Endodermal cell (in vitro differentiated cells): Measurements from ENCODE around the gene ULBP3. TPM values are rescaled to one million over a fixed set of nuclear protein-coding genes. Genes with fewer than 3 reads are reported as not detected.
A peak's percentile ranks its signal among the peaks of the same experiment; 100 is the strongest.

ENCODE experiments used
- DNase-seq: peaks from one replicate; pipeline ENCODE4 v3.0.0-alpha.2; 2017
- H3K27ac ChIP-seq: 2 replicates; pipeline ENCODE4 v1.5.1; 2013; ENCODE audit warnings: mild to moderate bottlenecking, low read depth, low read length, moderate library complexity
- H3K27me3 ChIP-seq: 2 replicates; pipeline ENCODE4 v1.6.1; 2013; ENCODE audit warnings: mild to moderate bottlenecking, low read length, moderate library complexity; ENCODE audit not compliant: insufficient read depth, control insufficient read depth, poor library complexity, severe bottlenecking
- H3K36me3 ChIP-seq: 2 replicates; pipeline ENCODE4 v1.7.0; 2013; ENCODE audit warnings: mild to moderate bottlenecking, low read length, moderate library complexity; ENCODE audit not compliant: control insufficient read depth, insufficient read depth
- H3K4me1 ChIP-seq: one replicate; pipeline ENCODE4 v1.7.0; 2013; ENCODE audit warnings: low read length; ENCODE audit not compliant: control insufficient read depth, insufficient read depth
- H3K4me3 ChIP-seq: 2 replicates; pipeline ENCODE4 v1.5.1; 2013; ENCODE audit warnings: mild to moderate bottlenecking, low read length, moderate library complexity
- H3K9ac ChIP-seq: 2 replicates; pipeline ENCODE4 v1.6.1; 2013; ENCODE audit warnings: mild to moderate bottlenecking, low read length, moderate library complexity; ENCODE audit not compliant: poor library complexity, severe bottlenecking; ENCODE audit errors: extremely low read depth
- H3K9me3 ChIP-seq: 2 replicates; pipeline ENCODE4 v1.6.1; 2013; ENCODE audit warnings: mild to moderate bottlenecking, low read length, moderate library complexity; ENCODE audit not compliant: control insufficient read depth
- H3K27ac Mint-ChIP-seq: 2 replicates; pipeline ENCODE4 v1.8.0; 2020; ENCODE audit warnings: mixed read lengths
- H3K27me3 Mint-ChIP-seq: 2 replicates; pipeline ENCODE4 v1.8.0; 2021; ENCODE audit warnings: mild to moderate bottlenecking, mixed read lengths; ENCODE audit not compliant: insufficient read depth
- H3K36me3 Mint-ChIP-seq: 2 replicates; pipeline ENCODE4 v1.8.0; 2020; ENCODE audit warnings: low read depth, mixed read lengths
- H3K4me1 Mint-ChIP-seq: 2 replicates; pipeline ENCODE4 v1.8.0; 2020; ENCODE audit warnings: mixed read lengths
- H3K4me3 Mint-ChIP-seq: 2 replicates; pipeline ENCODE4 v1.8.0; 2020; ENCODE audit warnings: mild to moderate bottlenecking, moderate library complexity, mixed read lengths
- H3K9me3 Mint-ChIP-seq: 2 replicates; pipeline ENCODE4 v1.8.0; 2020; ENCODE audit warnings: mild to moderate bottlenecking, mixed read lengths
- CTCF ChIP-seq: fragments of 200-600 bp; sonication (generic); conservative IDR thresholded peaks from 2 replicates; pipeline ENCODE4 v1.5.0; 2021; ENCODE audit warnings: antibody characterized with exemption, mild to moderate bottlenecking
- WGBS, 2 experiments: methylation state at CpG; one replicate each; pipeline versions ENCODE4 v1.1.5 to v1.1.7; 2013; ENCODE audit warnings: missing lambda C conversion rate in 2 of 2, mixed read lengths in 1 of 2; ENCODE audit not compliant: insufficient coverage in 1 of 2, insufficient read length in 1 of 2; 5-methylcytosine and 5-hydroxymethylcytosine counted together
- total RNA-seq, 2 donors: library from RNA; stranded (reverse); fragmentation: NEBNext Ultra II Directional in 1 of 2; extraction: Animal tissue kit (Norgen Biotek cat#: 25700) in 1 of 2; gene quantifications; 2 replicates in 1 of 2; 3 replicates in 1 of 2; pipeline ENCODE4 v1.2.1, GENCODE V29; 2021

ULBP3 gene
- total RNA-seq, 2 donors from 2014 or later: 4.4 to 5.4 TPM

- WGBS, 2 experiments: 91 to 98% methylated on average over 6 of the region's 6 CpGs
- Histone ChIP-seq H3K36me3 (no peaks in the 10 kb centered on the region), H3K4me1 (no peaks in the 10 kb centered on the region), H3K4me3 (no peak overlapping the region), H3K27ac (no peak overlapping the region), H3K9me3 (no peaks in the 10 kb centered on the region), H3K27me3 (peaks cover 26% of the 10 kb centered on the region), H3K9ac (no peak overlapping the region)
- H3K4me3 Mint-ChIP-seq: no peak overlapping the region
- DNase-seq: no peak
- H3K4me1 Mint-ChIP-seq: no peaks in the 10 kb centered on the region
- H3K9me3 Mint-ChIP-seq: peaks cover 2% of the 10 kb centered on the region
- H3K27ac Mint-ChIP-seq: no peak overlapping the region
- H3K36me3 Mint-ChIP-seq: peaks cover 9% of the 10 kb centered on the region
- H3K27me3 Mint-ChIP-seq: peaks cover 37% of the 10 kb centered on the region
- no peak for TF ChIP-seq CTCF
These were observed 9.9 kb downstream of the ULBP3 start for GRCh38 chr6:150058986-150059385.

- TF ChIP-seq CTCF: no peak
- Histone ChIP-seq H3K27me3 (peaks cover 32% of the 10 kb centered on the region), H3K27ac (no peak overlapping the region), H3K4me1 (no peaks in the 10 kb centered on the region), H3K4me3 (no peak overlapping the region), H3K36me3 (no peaks in the 10 kb centered on the region), H3K9ac (no peak overlapping the region), H3K9me3 (no peaks in the 10 kb centered on the region)
- H3K9me3 Mint-ChIP-seq: peaks cover 2% of the 10 kb centered on the region
- 91 to 93% methylated on average over 5 to 14 of the region's 14 CpGs for WGBS, 2 experiments
- H3K27ac Mint-ChIP-seq: no peak overlapping the region
- H3K4me1 Mint-ChIP-seq: no peaks in the 10 kb centered on the region
- H3K4me3 Mint-ChIP-seq: no peak overlapping the region
- peaks cover 44% of the 10 kb centered on the region for H3K27me3 Mint-ChIP-seq
- H3K36me3 Mint-ChIP-seq: peaks cover 9% of the 10 kb centered on the region
- no peak for DNase-seq
These were observed 10.6 kb downstream of the ULBP3 start for GRCh38 chr6:150058231-150058792.

- H3K4me3 Mint-ChIP-seq: no peak overlapping the region
- no peak overlapping the region for H3K4me3 ChIP-seq
- peaks cover 2% of the 10 kb centered on the region for H3K9me3 Mint-ChIP-seq
- H3K9me3 ChIP-seq: no peaks in the 10 kb centered on the region
- no peak overlapping the region for H3K27ac ChIP-seq
- H3K27me3 ChIP-seq: peaks cover 40% of the 10 kb centered on the region
- no peaks in the 10 kb centered on the region for H3K4me1 ChIP-seq
- WGBS, 2 experiments: 88 to 91% methylated on average over 23 to 29 of the region's 29 CpGs
- peaks cover 8% of the 10 kb centered on the region for H3K36me3 Mint-ChIP-seq
- peak; percentile 40 for DNase-seq
- no peaks in the 10 kb centered on the region for H3K36me3 ChIP-seq
- peaks cover 52% of the 10 kb centered on the region for H3K27me3 Mint-ChIP-seq
- H3K9ac ChIP-seq: no peak overlapping the region
- H3K27ac Mint-ChIP-seq: no peak overlapping the region
- H3K4me1 Mint-ChIP-seq: no peaks in the 10 kb centered on the region
- TF ChIP-seq CTCF: no peak
These were observed 11.4 kb downstream of the ULBP3 start for GRCh38 chr6:150057501-150057951.
